ENCODE results near the gene SURF6. TPM values are rescaled to one million over a fixed set of nuclear protein-coding genes. Genes with fewer than 3 reads are reported as not detected.

The SURF6 gene
- total and polyA plus RNA-seq, 8 donors = 10.9 to 31.4 (median 25.7) TPM

DNA sequence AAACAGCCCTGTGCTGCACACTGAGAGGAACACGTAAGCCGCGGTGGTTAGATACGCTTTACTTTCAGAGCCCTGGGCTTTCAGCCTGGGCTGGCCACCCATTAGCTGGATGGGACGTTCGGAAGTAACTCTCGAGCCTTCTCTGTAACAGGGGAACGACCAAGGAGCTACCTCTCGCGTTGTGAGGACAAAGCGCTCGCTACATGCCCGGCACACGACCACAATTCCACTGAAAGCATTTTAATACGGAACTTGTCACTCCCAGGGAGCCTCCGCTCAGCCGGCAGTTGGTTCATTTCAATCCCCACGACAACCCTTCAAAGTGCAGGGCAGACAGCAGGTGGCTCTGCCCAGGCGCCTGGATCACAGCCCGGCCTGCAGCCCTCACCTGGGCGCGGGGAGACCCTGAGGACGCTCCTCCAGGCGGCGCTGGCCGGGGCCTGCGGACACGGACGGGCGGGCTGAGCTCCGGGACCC is 19.9 kb upstream of the SURF6 start:
- intact Hi-C loops (cut with DNase I) = no loop called here
- peaks cover 20 to 39% of the 10 kb centered on the region in 2 donors for H3K4me1 ChIP-seq
- ATAC-seq (peak; percentile 9), DNase-seq (no peak)
- H3K27ac ChIP-seq = peak overlapping the region; percentile 33 to 84
- no peaks in the 10 kb centered on the region for H3K9me3 ChIP-seq
- H3K36me3 ChIP-seq = peaks cover 0 to 48% of the 10 kb centered on the region in 2 donors
- no peaks in the 10 kb centered on the region for H3K27me3 ChIP-seq
- TF ChIP-seq, protein P1, sequence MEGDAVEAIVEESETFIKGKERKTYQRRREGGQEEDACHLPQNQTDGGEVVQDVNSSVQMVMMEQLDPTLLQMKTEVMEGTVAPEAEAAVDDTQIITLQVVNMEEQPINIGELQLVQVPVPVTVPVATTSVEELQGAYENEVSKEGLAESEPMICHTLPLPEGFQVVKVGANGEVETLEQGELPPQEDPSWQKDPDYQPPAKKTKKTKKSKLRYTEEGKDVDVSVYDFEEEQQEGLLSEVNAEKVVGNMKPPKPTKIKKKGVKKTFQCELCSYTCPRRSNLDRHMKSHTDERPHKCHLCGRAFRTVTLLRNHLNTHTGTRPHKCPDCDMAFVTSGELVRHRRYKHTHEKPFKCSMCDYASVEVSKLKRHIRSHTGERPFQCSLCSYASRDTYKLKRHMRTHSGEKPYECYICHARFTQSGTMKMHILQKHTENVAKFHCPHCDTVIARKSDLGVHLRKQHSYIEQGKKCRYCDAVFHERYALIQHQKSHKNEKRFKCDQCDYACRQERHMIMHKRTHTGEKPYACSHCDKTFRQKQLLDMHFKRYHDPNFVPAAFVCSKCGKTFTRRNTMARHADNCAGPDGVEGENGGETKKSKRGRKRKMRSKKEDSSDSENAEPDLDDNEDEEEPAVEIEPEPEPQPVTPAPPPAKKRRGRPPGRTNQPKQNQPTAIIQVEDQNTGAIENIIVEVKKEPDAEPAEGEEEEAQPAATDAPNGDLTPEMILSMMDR (IDR thresholded peaks at IDR 0.05) = no peak
- peak overlapping the region; percentile 74 to 87 for H3K4me3 ChIP-seq

DNA sequence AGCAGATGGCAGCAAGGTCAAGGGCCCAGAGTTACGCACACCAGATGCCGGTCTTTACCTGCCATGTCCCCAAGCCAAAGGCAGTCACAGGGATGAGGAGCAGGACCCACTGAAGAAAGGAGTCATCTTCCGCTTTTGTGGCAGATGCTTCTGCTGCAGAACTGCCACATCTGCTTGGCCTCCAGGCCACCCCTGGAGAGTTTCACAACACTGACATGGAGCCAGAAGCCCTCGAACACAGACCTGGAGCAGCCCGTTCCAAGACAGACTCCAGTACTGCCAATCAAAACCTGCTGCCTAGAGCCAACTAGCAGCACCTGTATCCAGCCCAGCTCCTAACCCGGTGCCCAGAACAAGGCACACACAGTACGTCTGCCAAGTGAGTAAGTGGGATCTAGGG is 18.8 kb upstream of the SURF6 start:
- peak in 1 of 4 donors; percentile 16 for DNase-seq

DNA sequence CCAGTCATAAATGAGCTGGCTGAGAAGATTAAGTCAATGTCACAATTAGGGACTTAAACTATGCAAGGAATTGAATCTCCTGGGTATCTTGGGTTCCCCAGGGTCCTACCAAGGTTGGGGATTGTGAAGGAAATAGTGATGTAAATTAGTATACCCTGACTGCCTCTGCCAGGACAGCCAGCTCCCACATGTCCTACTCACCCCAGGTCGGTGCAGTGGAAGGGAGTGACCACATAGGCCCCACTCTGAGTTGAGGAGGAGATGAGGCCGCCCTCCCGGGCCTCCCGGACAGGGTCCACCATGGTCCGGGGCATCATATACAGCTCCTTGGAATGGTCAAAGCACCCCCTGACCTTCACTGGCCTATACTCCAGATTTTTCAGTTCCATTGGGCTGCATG is 17.6 kb upstream of the SURF6 start:
- peaks cover 29 to 51% of the 10 kb centered on the region in 2 donors for H3K4me1 ChIP-seq
- ATAC-seq = no peak

More for the DNA sequence above, 18.8 kb upstream of the SURF6 start:
- intact Hi-C loops (cut with DNase I) = no loop called here
- Histone ChIP-seq H3K9me3 (no peaks in the 10 kb centered on the region), H3K4me1 (peaks cover 20 to 42% of the 10 kb centered on the region in 2 donors), H3K36me3 (peaks cover 0 to 48% of the 10 kb centered on the region in 2 donors), H3K4me3 (no peak overlapping the region), H3K27me3 (no peaks in the 10 kb centered on the region), H3K27ac (no peak overlapping the region)
- TF ChIP-seq, protein P1 (IDR thresholded peaks at IDR 0.05) = no peak
- no peak for ATAC-seq

DNA sequence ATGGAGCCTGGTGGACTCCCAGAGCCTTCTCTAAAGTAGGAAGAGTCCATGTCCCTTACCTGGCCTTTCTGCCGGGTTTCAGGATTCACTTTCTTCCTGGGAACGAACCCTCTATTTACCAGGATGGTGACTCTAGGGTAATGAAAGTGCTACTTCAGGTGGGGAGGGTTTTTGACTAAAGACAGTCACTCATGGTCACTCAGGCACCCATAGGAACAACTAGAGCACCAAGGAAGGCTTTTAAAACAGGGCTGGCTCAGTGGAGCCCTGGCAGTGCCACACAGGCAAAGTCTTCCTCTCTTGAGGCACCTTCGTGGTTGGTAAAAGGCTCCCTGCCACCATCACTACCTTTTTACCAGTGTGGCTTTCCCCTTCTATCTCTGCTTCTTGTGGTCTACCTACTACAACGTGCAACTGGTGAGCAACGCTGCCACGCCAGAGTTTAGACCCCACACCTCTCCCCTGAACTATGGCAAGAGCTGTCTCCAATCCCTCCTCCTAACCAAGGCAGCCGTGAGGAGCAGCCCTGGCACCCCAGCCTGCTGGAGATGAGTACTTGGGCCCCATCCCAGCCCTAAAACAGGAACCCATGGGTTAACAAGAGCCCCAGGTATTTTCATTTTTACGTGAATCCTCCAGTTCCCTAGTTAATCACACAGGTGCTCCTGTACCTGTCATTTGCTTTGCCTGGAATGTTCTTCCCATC is 16.8 kb upstream of the SURF6 start:
- Histone ChIP-seq H3K36me3 (peaks cover 0 to 52% of the 10 kb centered on the region in 2 donors), H3K9me3 (no peaks in the 10 kb centered on the region), H3K27ac (no peak overlapping the region), H3K27me3 (no peaks in the 10 kb centered on the region), H3K4me3 (no peak overlapping the region), H3K4me1 (peaks cover 29 to 46% of the 10 kb centered on the region in 2 donors)
- intact Hi-C loops (cut with DNase I) = no loop called here
- TF ChIP-seq, protein P1 (IDR thresholded peaks at IDR 0.05) = no peak
- ATAC-seq = no peak
- peak in 1 of 4 donors; percentile 27 for DNase-seq

More for the DNA sequence above, 17.6 kb upstream of the SURF6 start:
- DNase-seq = peak in 1 of 4 donors; percentile 53
- intact Hi-C loops (cut with DNase I) = no loop called here
- Histone ChIP-seq H3K27me3 (no peaks in the 10 kb centered on the region), H3K4me3 (no peak overlapping the region), H3K36me3 (peaks cover 0 to 52% of the 10 kb centered on the region in 2 donors), H3K27ac (no peak overlapping the region), H3K9me3 (no peaks in the 10 kb centered on the region)
- TF ChIP-seq, protein P1 (IDR thresholded peaks at IDR 0.05) = no peak

DNA sequence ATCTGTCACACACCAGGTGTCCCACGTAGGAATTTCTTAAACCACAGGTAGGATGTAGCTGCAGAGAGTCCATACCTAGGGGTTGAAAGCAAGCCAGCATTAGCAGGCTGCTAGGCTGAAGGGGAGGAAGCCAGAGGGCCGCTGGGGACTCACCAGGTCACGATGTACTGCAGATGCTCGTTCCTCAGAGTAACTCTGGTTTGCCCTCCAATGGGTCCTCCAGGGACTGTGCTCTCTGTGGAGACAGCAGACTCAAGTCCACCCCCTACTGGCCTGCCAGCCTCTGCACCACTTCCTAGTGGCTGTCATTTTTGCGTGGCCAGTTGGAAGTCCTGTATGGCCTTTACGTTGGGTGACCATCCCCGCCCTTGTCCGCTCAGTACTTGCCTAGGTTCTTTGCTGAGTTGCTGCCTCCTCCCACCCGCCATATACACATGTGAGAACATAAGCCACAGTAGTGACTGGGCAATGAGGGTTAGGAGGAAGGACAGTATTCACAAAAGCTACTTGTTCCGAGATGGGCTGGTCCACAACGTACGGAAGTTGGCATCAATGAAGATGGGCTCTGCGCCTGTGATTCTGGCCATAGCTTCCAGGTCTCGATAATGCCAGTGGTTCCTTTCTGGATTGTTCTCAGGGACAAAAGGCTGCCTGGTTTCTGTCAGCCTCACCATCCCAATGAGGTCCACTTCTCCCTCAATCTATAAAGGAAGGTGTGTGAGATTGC is 16.1 kb upstream of the SURF6 start:
- ATAC-seq (no peak), DNase-seq (peak in 1 of 4 donors; percentile 73)
- H3K27ac ChIP-seq = no peak overlapping the region
- no peaks in the 10 kb centered on the region for H3K9me3 ChIP-seq
- H3K36me3 ChIP-seq = peaks cover 0 to 52% of the 10 kb centered on the region in 2 donors
- intact Hi-C loops (cut with DNase I) = no loop called here
- no peak overlapping the region for H3K4me3 ChIP-seq
- H3K4me1 ChIP-seq = peaks cover 24 to 40% of the 10 kb centered on the region in 2 donors
- H3K27me3 ChIP-seq = no peaks in the 10 kb centered on the region
- TF ChIP-seq, protein P1 (IDR thresholded peaks at IDR 0.05) = peak; percentile 36 to 49
